SK-N-SH (cell line): ENCODE measurements around the gene SMCO4. TPM values are rescaled to one million over a fixed set of nuclear protein-coding genes. Genes with fewer than 3 reads are reported as not detected.

Experiments used
- CTCF ChIA-PET: fragments of 300-600, 350-600 bp; formaldehyde crosslinking; extraction: SDS; loops from one replicate; lab custom pipeline; 2021; lab: Yijun Ruan, JAX
- POLR2A ChIA-PET: fragments of 350-600 bp; sonication (Branson Sonifier 250); formaldehyde crosslinking; extraction: SDS; loops from one replicate; lab custom pipeline; 2020; ENCODE audit warnings: antibody characterized with exemption, inconsistent platforms; lab: Yijun Ruan, JAX
- DNase-seq: peaks from one replicate; pipeline ENCODE4 v3.0.0; 2012
- H2AFZ ChIP-seq: fragments of 200-600 bp; sonication (generic); 2 replicates; pipeline ENCODE4 v1.8.1; 2016; ENCODE audit warnings: antibody characterized with exemption, mild to moderate bottlenecking, low read depth
- H3F3A ChIP-seq: fragments of 200-600 bp; sonication (generic); replicated peaks from 2 replicates; pipeline ENCODE3; 2016; ENCODE audit warnings: antibody characterized with exemption, mild to moderate bottlenecking; ENCODE audit not compliant: insufficient read depth
- H3K27ac ChIP-seq, 2 experiments: fragments of 200-500 bp in 1 of 2; fragments of 200-600 bp in 1 of 2; sonication (Bioruptor generic) in 1 of 2; sonication (generic), shearing (Covaris generic) in 1 of 2; 2 replicates each; pipeline versions ENCODE4 v1.5.1 to v1.6.1; 2014 to 2016; ENCODE audit warnings: low read depth in 2 of 2, inconsistent platforms in 1 of 2, low read length in 1 of 2, mild to moderate bottlenecking in 1 of 2, mixed read lengths in 1 of 2
- H3K27me3 ChIP-seq: fragments of 200-600 bp; sonication (generic), shearing (Covaris generic); 2 replicates; pipeline ENCODE4 v1.6.1; 2016; ENCODE audit warnings: mixed run types; ENCODE audit not compliant: insufficient read depth
- H3K36me3 ChIP-seq, 2 experiments: fragments of 200-500 bp in 1 of 2; fragments of 200-600 bp in 1 of 2; sonication (Bioruptor generic) in 1 of 2; sonication (generic) in 1 of 2; replicated peaks in 1 of 2; 2 replicates each; pipeline versions ENCODE3 to v1.5.1; 2014 to 2016; ENCODE audit warnings: low read length in 1 of 2, mild to moderate bottlenecking in 1 of 2; ENCODE audit not compliant: insufficient read depth in 2 of 2, control insufficient read depth in 1 of 2
- H3K4me1 ChIP-seq, 2 experiments: fragments of 200-500 bp in 1 of 2; fragments of 200-600 bp in 1 of 2; sonication (Bioruptor generic) in 1 of 2; sonication (generic), shearing (Covaris generic) in 1 of 2; 2 replicates each; pipeline versions ENCODE4 v1.5.1 to v1.6.1; 2014 to 2016; ENCODE audit warnings: low read depth in 1 of 2, low read length in 1 of 2, mixed run types in 1 of 2; ENCODE audit not compliant: insufficient read depth in 2 of 2, control insufficient read depth in 1 of 2
- H3K4me2 ChIP-seq: fragments of 200-600 bp; sonication (generic), shearing (Covaris generic); 2 replicates; pipeline ENCODE4 v1.6.1; 2017; ENCODE audit warnings: mixed run types
- H3K4me3 ChIP-seq, 2 experiments: fragments of 200-500 bp in 1 of 2; fragments of 200-600 bp in 1 of 2; sonication (Bioruptor generic) in 1 of 2; sonication (generic), shearing (Covaris generic) in 1 of 2; 2 replicates each; pipeline versions ENCODE4 v1.5.1 to v1.8.1; 2014 to 2016; ENCODE audit warnings: low read depth in 2 of 2, inconsistent platforms in 1 of 2, low read length in 1 of 2, mild to moderate bottlenecking in 1 of 2, mixed read lengths in 1 of 2, moderate library complexity in 1 of 2
- H3K79me2 ChIP-seq: fragments of 200-600 bp; sonication (generic); 2 replicates; pipeline ENCODE4 v1.8.1; 2017; ENCODE audit warnings: mild to moderate bottlenecking; ENCODE audit not compliant: insufficient read depth
- H3K9ac ChIP-seq: fragments of 200-600 bp; sonication (generic); 2 replicates; pipeline ENCODE4 v1.6.1; 2017; ENCODE audit warnings: mixed run types
- H3K9me2 ChIP-seq: fragments of 200-600 bp; sonication (generic); 2 replicates; pipeline ENCODE4 v1.6.1; 2017; ENCODE audit warnings: mixed run types
- H3K9me3 ChIP-seq: fragments of 200-600 bp; sonication (generic); 2 replicates; pipeline ENCODE4 v1.6.1; 2017; ENCODE audit warnings: mixed run types, mild to moderate bottlenecking, moderate library complexity
- H4K20me1 ChIP-seq: fragments of 200-600 bp; sonication (generic); 2 replicates; pipeline ENCODE4 v1.6.1; 2017; ENCODE audit warnings: mild to moderate bottlenecking, mixed run types; ENCODE audit not compliant: insufficient read depth
- ELF1 ChIP-seq: IDR thresholded peaks from 2 replicates; pipeline ENCODE4 v1.4.0; 2012
- FOSL2 ChIP-seq: IDR thresholded peaks from 2 replicates; pipeline ENCODE4 v1.4.0; 2012; ENCODE audit warnings: low read depth, mild to moderate bottlenecking, moderate library complexity, borderline replicate concordance
- JUND ChIP-seq: IDR thresholded peaks from 2 replicates; pipeline ENCODE4 v1.4.0; 2012
- NFIC ChIP-seq: IDR thresholded peaks from 2 replicates; pipeline ENCODE4 v1.4.0; 2012; ENCODE audit warnings: borderline replicate concordance
- RCOR1 ChIP-seq: fragments of 150-350 bp; IDR thresholded peaks from 2 replicates; pipeline ENCODE4 v1.6.1; 2017; ENCODE audit warnings: antibody characterized with exemption, low read length
- RFX5 ChIP-seq: IDR thresholded peaks from 2 replicates; pipeline ENCODE4 v1.6.1; 2012; ENCODE audit warnings: mild to moderate bottlenecking, improper control_type of control experiment, low read length
- TEAD4 ChIP-seq: IDR thresholded peaks from 2 replicates; pipeline ENCODE4 v1.4.0; 2012; ENCODE audit warnings: mild to moderate bottlenecking, borderline replicate concordance; ENCODE audit not compliant: insufficient read depth
- USF2 ChIP-seq: fragments of 150-350 bp; IDR thresholded peaks from 2 replicates; pipeline ENCODE4 v1.6.1; 2017; ENCODE audit warnings: antibody characterized with exemption, low read length, low read depth, borderline replicate concordance
- YY1 ChIP-seq: IDR thresholded peaks from 2 replicates; pipeline ENCODE4 v1.4.0; 2012; ENCODE audit warnings: low read depth, mild to moderate bottlenecking
- ZBTB33 ChIP-seq: IDR thresholded peaks from 2 replicates; pipeline ENCODE4 v1.4.0; 2012; ENCODE audit warnings: low read depth, borderline replicate concordance
- WGBS: methylation state at CpG from one replicate; pipeline ENCODE4 v1.1.6; 2017; ENCODE audit warnings: low lambda C conversion rate; 5-methylcytosine and 5-hydroxymethylcytosine counted together
- polyA plus RNA-seq, 3 experiments: library from polyadenylated mRNA; depleted of rRNA; stranded (reverse); fragments of >200 nt; gene quantifications; 2 replicates each; pipeline ENCODE4 v1.2.3, GENCODE V29; 2012

The SMCO4 gene
- polyA plus RNA-seq, 1 of the 3 experiments (the other 2 are of a cell fraction): 9.0 TPM

- Histone ChIP-seq H3K4me3 (no peak overlapping the region), H2AFZ (no peak overlapping the region), H3K9me3 (no peaks in the 10 kb centered on the region), H3K9ac (no peak overlapping the region), H3K9me2 (no peaks in the 10 kb centered on the region), H3K36me3 (no peaks in the 10 kb centered on the region), H4K20me1 (no peaks in the 10 kb centered on the region), H3K4me2 (no peak overlapping the region), H3K79me2 (no peaks in the 10 kb centered on the region), H3K27me3 (no peaks in the 10 kb centered on the region), H3K4me1 (no peaks in the 10 kb centered on the region; a peak in 1 of 4 replicates), H3F3A (no peaks in the 10 kb centered on the region), H3K27ac (no peak overlapping the region)
- TF ChIP-seq YY1: no peak
- no peak for TF ChIP-seq JUND
- no peak for TF ChIP-seq ZBTB33
- no peak for TF ChIP-seq RFX5
- TF ChIP-seq FOSL2: no peak
- TF ChIP-seq RCOR1: no peak
- DNase-seq: no peak
- ChIA-PET CTCF (no interaction called here), POLR2A (no interaction called here)
- WGBS: 87% methylated on average over 8 of the region's 8 CpGs
Measured at GRCh38 chr11:93492464-93493251, 50.5 kb downstream of the SMCO4 start.

GRCh38 chr11:93491973-93492372 is 51.2 kb downstream of the SMCO4 start:
- no peaks in the 10 kb centered on the region for H3F3A ChIP-seq
- 67% methylated on average over 5 of the region's 5 CpGs for WGBS
- no peak overlapping the region for H3K4me3 ChIP-seq
- no peak for TF ChIP-seq NFIC
- TF ChIP-seq USF2: no peak
- TF ChIP-seq ELF1: no peak
- TF ChIP-seq TEAD4: no peak
- TF ChIP-seq RCOR1: no peak
- H3K9me2 ChIP-seq: no peaks in the 10 kb centered on the region
- H4K20me1 ChIP-seq: no peaks in the 10 kb centered on the region
- H3K27me3 ChIP-seq: no peaks in the 10 kb centered on the region
- no peak overlapping the region for H2AFZ ChIP-seq
- no peak overlapping the region for H3K9ac ChIP-seq
- no peaks in the 10 kb centered on the region for H3K9me3 ChIP-seq
- H3K27ac ChIP-seq: no peak overlapping the region
- DNase-seq: no peak
- no peaks in the 10 kb centered on the region for H3K79me2 ChIP-seq
- no peaks in the 10 kb centered on the region for H3K36me3 ChIP-seq
- H3K4me1 ChIP-seq: no peaks in the 10 kb centered on the region; a peak in 1 of 4 replicates
- ChIA-PET CTCF (no interaction called here), POLR2A (no interaction called here)
- H3K4me2 ChIP-seq: no peak overlapping the region
